Measurements from ENCODE around the gene SLC26A2. TPM values are rescaled to one million over a fixed set of nuclear protein-coding genes. Genes with fewer than 3 reads are reported as not detected.

SLC26A2 gene
- 10 to 100 TPM; 14.7 to 16.9 TPM for total RNA-seq
- 1 to 10 TPM; 2.5 to 3.0 (median 2.6) TPM for polyA plus RNA-seq
- total RNA-seq = 12.8 to 67.4 (median 48.5) reads per million in 6 experiments

DNA sequence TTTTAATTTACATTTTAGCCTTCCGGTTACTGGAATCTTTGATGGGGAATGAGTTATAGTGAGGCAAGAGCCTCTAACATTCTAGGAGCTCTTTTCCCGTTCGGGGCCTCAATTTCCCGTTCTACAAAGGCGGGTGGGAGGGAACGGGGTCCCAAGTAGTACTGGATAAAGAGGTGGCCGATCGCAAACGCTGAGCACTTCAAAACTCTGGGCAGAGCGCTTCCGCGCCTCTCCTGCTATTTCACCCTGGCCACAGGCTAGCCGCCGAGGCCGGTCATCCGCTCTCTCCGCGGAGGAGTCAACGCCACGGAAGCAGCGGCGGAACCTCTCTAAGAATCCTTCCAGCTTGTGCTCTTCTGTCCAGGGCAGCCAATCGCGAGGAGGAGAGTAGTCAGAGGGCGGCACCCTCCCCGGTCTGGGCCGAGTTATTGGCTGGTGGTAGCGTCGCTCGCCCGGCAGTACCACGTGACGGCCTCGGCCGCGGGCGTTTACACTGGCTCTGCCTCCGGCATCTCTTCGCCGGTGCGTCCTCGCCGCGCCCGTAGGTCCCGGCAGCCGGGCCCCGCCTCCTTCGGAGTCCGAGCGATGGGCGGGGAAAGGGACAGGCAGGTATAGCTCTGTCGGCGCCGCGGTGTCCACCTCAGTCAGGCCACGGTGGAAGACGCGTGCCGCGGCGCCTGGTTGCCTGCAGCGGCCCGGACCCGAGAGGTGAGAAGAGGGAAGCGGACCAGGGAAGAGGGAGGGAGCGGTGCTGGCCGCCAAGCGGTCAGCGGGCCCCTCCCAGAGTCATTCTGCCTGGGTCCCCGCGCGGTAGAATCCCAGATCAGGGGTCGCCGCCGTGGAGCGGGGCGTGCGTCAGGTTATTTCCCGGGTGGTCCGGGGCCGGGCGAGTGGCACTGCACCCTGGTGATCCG, at the start of gene SLC26A2:
TSS of gene SLC26A2 (plus strand) at position 487 of the 914 bp plus-strand sequence. CDS start 16,895 bp downstream, outside the sequence.
- no peaks in the 10 kb centered on the region for H3K9me3 Mint-ChIP-seq
- H3K4me1 Mint-ChIP-seq = peaks cover 24 to 42% (median 38%) of the 10 kb centered on the region in 4 donors
- DNase-seq (peak; percentile 85 to 96 (median 90)), ATAC-seq (peak; percentile 97 to 99)
- peaks cover 0 to 2% (median 0%) of the 10 kb centered on the region in 3 donors for H3K36me3 Mint-ChIP-seq
- H3K27me3 Mint-ChIP-seq = no peaks in the 10 kb centered on the region
- peak within 1 kb of the TSS; percentile 96 to 99 (median 98) for H3K27ac Mint-ChIP-seq
- POLR2A ChIA-PET = interaction anchor here (1.0 to 1.5 kb wide), 5 partner anchors 9 to 719 kb away, joined by 3 to 11 read pairs (median 3); partner anchors contain the start of genes HMGXB3 and TIGD6
- peak within 1 kb of the TSS; percentile 92 to 99 (median 98) for H3K4me3 Mint-ChIP-seq

DNA sequence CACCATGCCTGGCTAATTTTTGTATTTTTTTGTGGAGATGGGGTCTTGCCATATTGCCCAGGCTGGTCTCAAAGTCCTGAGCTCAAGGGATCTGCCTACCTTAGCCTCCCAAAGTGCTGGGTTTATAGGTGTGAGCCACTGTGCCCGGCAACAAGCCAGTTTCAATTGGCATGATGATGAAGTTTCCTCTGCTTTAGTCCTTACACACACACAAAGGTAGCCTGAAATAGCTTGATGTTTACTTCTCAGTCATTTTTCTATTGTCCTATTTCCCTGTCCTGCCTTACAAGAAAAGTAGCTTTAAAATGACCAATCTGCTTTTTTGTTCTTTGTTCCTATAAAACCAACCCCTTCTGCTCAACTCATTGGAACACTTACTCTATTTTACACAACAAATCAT, 49.5 kb upstream of the SLC26A2 start:
- H3K27me3 Mint-ChIP-seq = peaks cover 14 to 28% (median 19%) of the 10 kb centered on the region in 5 donors
- no peak for DNase-seq
- no peaks in the 10 kb centered on the region for H3K9me3 Mint-ChIP-seq
- no peak overlapping the region for H3K27ac Mint-ChIP-seq
- H3K4me3 Mint-ChIP-seq = no peak overlapping the region
- no peaks in the 10 kb centered on the region for H3K36me3 Mint-ChIP-seq
- ATAC-seq = no peak
- POLR2A ChIA-PET = no interaction called here
- no peaks in the 10 kb centered on the region for H3K4me1 Mint-ChIP-seq

DNA sequence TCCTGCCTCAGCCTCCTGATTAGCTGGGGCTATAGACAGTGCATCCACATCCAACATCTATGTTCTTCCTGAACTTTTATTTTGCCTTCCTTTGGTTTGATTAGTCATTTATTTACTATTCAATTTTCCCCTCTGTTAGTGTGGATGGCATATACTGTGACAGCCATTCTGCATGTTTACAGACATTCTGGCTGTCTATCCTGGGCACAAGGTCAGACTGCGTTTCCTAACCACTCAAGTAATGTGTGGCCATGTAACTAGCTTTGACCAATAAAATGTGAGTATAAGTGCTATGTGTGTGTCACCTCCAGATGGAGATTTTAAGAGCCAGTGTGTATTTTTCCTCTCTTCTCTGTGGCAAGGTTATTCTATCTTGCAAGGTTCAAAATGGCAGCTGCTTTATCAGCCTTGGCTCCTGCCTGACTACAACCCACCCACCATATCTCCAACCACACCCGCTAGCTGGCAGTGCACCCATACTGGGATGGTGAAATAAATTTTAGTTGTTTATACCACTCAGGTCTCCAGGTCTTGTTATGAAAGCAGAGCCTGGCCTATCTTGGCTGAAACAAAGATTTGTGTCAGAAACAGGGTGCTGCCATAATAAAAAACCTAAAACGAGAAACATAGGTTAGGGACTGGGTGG, 48.2 kb upstream of the SLC26A2 start:
- H3K27ac Mint-ChIP-seq = no peak overlapping the region

DNA sequence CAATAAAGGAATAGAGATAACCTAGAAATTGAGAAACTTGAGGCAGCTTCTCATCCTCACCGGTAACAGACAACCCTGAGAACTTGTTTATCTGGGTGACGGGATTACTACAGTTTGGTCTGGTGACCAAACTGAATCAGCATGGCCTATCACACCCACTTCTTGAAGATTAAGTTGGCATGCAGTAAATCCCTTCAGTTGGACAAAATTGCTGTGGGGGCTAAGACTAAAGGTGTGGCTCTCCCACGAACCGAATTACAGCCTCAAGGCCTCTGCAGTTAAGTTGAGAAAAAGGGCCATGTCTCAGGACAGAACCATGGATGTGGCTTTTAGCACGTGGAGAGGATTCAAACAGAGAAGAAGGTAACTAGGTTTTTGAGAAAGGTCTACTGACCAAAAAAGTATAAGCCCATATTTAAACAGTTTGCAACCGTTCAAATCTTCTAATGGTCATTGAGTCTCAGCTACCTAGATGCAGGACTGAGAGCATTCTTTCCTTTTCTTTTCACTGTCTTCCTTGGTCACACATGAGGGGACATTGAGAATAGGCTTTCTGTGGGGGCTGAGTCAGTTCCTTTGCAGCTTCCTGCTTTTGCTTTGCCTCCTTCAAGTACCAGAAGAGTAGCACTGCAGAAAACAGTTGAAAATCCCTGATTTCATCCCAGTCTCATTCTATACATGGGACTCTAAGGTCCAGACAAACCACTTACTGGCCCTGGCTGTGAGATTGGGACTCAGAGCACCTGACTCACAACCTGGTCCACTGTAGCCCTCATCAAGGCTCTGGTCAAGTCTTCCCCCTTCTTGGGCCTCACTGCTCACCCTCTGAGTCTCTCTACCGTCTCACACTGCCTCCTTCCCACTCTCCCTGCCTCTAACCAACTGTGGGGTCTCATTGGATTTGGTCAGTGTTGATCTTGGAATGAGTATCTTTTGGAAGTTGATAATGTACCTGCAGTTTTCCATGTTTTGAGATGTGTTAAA, 46.8 kb upstream of the SLC26A2 start:
- ATAC-seq = no peak

More for the DNA sequence above, 48.2 kb upstream of the SLC26A2 start:
- no peak overlapping the region for H3K4me3 Mint-ChIP-seq
- no peaks in the 10 kb centered on the region for H3K4me1 Mint-ChIP-seq
- ATAC-seq (no peak), DNase-seq (no peak)
- H3K36me3 Mint-ChIP-seq = no peaks in the 10 kb centered on the region
- peaks cover 16 to 26% (median 17%) of the 10 kb centered on the region in 5 donors for H3K27me3 Mint-ChIP-seq
- POLR2A ChIA-PET = no interaction called here
- H3K9me3 Mint-ChIP-seq = no peaks in the 10 kb centered on the region

DNA sequence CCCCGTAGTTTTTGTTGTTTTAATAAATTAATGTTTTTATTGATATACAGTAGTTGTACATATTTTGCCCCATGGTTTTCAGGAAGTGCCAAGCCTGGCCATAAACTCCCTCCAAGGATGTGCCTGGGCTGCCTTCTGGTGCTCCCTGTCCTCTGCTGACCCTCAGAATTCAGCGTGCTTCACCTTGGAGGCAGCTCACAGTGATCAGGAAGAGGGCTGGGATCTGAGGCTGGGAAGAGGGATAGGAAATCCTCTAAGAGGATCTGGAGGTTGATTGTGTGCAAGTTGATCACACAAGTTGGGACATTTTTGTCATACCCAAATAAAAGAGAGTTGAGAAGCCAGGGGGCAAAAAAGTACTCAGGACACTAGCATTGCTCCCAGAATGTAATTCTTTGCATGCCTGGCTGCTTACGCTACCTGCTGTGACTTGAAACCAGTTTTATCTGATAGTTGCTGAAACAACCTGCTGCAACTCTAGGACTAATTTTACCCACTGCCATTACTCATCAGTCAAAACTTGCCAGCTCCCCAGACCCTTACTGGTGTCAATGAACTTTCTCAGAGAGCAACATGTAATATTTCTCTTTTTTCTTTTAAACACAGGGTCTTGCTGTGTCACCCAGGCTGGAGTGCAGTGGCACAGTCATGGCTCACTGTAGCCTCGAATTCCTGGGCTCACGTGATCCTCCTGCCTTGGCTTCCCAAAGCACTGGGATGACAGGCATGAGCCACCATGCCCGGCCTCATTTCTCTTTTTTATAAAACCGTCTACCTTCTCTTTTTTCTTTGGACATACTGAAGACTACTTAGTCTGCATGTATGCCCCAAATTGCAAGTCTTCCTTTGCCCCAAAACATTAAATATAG, 44.9 kb upstream of the SLC26A2 start:
- POLR2A ChIA-PET = no interaction called here
- Mint-ChIP-seq H3K27ac (no peak overlapping the region), H3K4me3 (no peak overlapping the region), H3K36me3 (no peaks in the 10 kb centered on the region), H3K4me1 (no peaks in the 10 kb centered on the region), H3K9me3 (no peaks in the 10 kb centered on the region), H3K27me3 (peaks cover 10 to 30% (median 16%) of the 10 kb centered on the region in 5 donors)
- DNase-seq (no peak), ATAC-seq (no peak)

More for the DNA sequence above, 46.8 kb upstream of the SLC26A2 start:
- POLR2A ChIA-PET = interaction anchor here (0.7 kb wide), 1 partner anchor 881 kb away, joined by 5 read pairs; no protein-coding TSS in a partner anchor
- Mint-ChIP-seq H3K27me3 (peaks cover 14 to 30% (median 20%) of the 10 kb centered on the region in 5 donors), H3K36me3 (no peaks in the 10 kb centered on the region), H3K9me3 (no peaks in the 10 kb centered on the region), H3K4me3 (no peak overlapping the region), H3K4me1 (no peaks in the 10 kb centered on the region), H3K27ac (no peak overlapping the region)
- no peak for DNase-seq

DNA sequence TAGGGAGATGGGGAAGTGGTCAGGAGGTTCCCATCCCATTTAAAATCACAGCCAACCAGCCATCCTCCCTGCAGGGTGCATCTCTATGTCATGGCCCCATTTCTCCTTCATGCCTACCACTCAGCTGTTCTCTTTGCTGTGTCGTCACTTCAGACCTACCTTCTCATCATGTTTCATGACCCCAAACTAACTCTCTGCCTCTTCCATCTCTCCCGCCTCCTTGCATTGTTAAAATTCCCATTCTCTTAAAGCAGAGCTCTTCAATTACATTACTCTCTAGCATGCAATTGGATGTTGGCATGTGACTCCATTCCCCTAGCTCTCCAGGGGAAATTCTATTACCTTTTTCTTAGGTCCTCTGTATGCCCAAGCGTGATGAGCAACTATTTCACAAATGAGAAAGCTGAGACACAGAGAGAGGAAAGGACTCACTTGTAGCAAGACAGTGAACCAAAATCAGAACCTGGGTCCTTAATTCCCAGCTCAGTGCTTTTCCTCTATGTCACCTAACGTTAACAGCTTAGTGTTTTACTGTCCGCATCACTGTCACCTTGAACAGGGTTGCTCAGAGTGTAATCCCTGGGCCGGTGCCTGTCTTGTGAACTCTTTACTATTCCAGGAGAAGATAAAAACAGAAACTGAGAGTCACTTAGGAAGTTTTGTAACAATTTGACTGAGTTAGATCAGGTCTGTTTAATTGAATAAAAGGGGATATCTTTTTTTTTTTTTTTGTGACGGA, 44.1 kb upstream of the SLC26A2 start:
- DNase-seq (no peak), ATAC-seq (no peak)
- H3K4me3 Mint-ChIP-seq = no peak overlapping the region
- H3K9me3 Mint-ChIP-seq = no peaks in the 10 kb centered on the region
- H3K36me3 Mint-ChIP-seq = no peaks in the 10 kb centered on the region
- peaks cover 7 to 30% (median 15%) of the 10 kb centered on the region in 5 donors for H3K27me3 Mint-ChIP-seq
- H3K4me1 Mint-ChIP-seq = no peaks in the 10 kb centered on the region
- H3K27ac Mint-ChIP-seq = no peak overlapping the region
- POLR2A ChIA-PET = no interaction called here

DNA sequence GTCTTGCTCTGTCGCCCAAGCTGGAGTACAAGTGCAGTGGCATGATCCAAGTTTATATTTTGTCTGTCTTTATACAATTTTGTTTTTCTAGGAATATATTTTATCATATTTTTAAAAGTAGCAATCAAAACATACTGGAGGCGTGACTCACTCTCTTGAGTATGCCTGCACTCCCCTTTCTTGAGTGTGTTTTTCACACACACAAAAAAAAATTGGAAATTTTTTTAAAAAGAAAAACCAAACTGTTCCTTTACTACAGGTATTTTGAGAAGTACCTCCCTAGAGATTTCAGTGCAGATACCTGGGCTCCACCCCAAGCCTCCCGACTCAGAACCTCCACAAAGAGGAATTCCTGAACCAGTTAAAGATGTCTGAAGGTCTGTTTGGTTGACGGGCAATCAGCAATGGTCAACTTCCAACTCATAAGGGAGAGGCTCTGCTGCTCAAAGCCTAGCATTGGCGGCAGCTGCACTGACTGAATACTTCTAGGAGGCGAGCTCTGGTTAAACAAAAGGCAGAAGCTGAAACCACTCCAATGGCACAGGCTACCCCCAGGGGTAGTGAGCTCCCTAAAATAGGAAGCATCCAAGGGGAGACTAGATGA, 43.4 kb upstream of the SLC26A2 start:
- Mint-ChIP-seq H3K4me1 (no peaks in the 10 kb centered on the region), H3K27ac (no peak overlapping the region), H3K36me3 (no peaks in the 10 kb centered on the region), H3K4me3 (no peak overlapping the region), H3K27me3 (peaks cover 4 to 27% (median 12%) of the 10 kb centered on the region in 5 donors), H3K9me3 (no peaks in the 10 kb centered on the region)
- no peak for ATAC-seq
- POLR2A ChIA-PET = no interaction called here
- DNase-seq = no peak

DNA sequence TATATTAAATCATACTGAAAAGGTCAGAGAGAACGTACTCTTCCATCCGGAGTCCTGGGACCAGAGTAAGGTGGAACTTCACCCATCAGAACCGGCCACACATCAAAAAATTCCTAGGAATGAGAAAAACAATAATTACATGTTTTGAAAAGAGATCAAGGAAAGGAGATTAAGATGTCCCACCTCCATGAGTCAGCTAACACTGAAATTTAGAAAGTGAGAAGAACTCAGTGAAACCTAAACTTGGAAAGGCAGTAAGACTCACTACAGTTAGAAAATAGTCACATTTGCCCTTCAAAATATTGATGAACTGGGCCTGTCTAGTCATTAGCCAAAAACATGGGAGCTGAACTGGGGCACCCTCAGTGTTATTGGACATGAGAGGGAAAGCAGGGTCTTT, 39.0 kb upstream of the SLC26A2 start:
- Mint-ChIP-seq H3K36me3 (no peaks in the 10 kb centered on the region), H3K4me3 (no peak overlapping the region), H3K4me1 (no peaks in the 10 kb centered on the region), H3K27ac (peak overlapping the region in 1 of 10 donors; percentile 63), H3K9me3 (no peaks in the 10 kb centered on the region), H3K27me3 (peaks cover 2 to 9% (median 7%) of the 10 kb centered on the region in 5 donors)
- no peak for DNase-seq
- ATAC-seq = no peak
- POLR2A ChIA-PET = no interaction called here

DNA sequence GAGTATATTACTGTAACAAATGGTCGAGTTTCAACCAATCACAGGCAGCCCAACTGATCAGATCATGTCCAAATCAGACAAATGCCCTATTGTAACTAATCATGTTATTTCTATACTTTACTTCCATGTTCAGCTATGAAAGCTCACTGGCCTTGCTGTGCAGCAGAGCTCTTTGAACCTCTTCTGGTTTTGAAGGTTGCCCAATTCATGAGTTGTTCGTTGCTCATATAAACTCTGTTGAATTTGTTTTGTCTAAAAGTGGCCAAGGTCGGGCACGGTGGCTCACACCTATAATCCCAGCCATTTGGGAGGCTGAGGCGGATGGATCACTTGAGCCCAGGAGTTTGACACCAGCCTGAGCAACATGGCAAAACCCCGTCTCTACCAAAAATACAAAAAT, 37.6 kb upstream of the SLC26A2 start:
- H3K27ac Mint-ChIP-seq = no peak overlapping the region
- POLR2A ChIA-PET = no interaction called here
- H3K9me3 Mint-ChIP-seq = no peaks in the 10 kb centered on the region
- no peak for DNase-seq
- no peaks in the 10 kb centered on the region for H3K4me1 Mint-ChIP-seq
- H3K27me3 Mint-ChIP-seq = peaks cover 0 to 8% (median 2%) of the 10 kb centered on the region in 5 donors
- H3K4me3 Mint-ChIP-seq = no peak overlapping the region
- no peak for ATAC-seq
- H3K36me3 Mint-ChIP-seq = no peaks in the 10 kb centered on the region

DNA sequence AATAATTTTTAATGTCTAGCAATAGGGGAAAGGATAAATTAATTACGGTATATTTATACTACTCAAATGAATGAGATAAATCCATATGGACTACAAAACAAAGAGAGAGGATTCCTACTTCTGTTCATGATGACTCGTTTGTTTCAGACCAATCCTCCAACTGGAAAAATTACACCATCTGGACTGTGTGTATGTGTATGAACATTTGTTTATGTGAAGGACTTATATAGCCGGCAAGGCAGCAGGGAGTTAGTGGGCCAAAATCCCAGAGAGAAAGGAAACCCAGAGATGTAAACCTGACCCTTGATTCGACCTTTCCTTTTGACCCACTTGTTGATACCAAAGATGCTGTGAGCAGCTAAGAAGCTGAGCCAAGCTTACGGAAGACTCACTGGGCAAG, 36.1 kb upstream of the SLC26A2 start:
- Mint-ChIP-seq H3K4me1 (no peaks in the 10 kb centered on the region), H3K9me3 (no peaks in the 10 kb centered on the region), H3K4me3 (no peak overlapping the region), H3K27ac (no peak overlapping the region), H3K36me3 (no peaks in the 10 kb centered on the region), H3K27me3 (peaks cover 0 to 11% (median 5%) of the 10 kb centered on the region in 5 donors)
- DNase-seq (no peak), ATAC-seq (no peak)
- POLR2A ChIA-PET = no interaction called here
